ENCODE results near the gene ATG101.

Gene ATG101

GRCh38 chr12:52073531-52074381, 4.0 kb downstream of the ATG101 start:
- peak overlapping the region; percentile 28; the same call in 1 of the 2 replicates for H3K4me2 ChIP-seq (ENCODE audit: low read length)
- no peaks in the 10 kb centered on the region for H3K9me2 ChIP-seq (ENCODE audit: low read depth, low read length)
- H3K27ac ChIP-seq (ENCODE audit: low read depth, low read length, poor library complexity, severe bottlenecking): peak overlapping the region; percentile 1
- H3K9me3 ChIP-seq (ENCODE audit: low read length): no peaks in the 10 kb centered on the region
- no peaks in the 10 kb centered on the region for H3F3A ChIP-seq (ENCODE audit: insufficient read depth, low read length)
- no peaks in the 10 kb centered on the region for H4K20me1 ChIP-seq (ENCODE audit: insufficient read depth, low read length)
- TF ChIP-seq EZH2 (IDR thresholded peaks at IDR 0.05; ENCODE audit: borderline replicate concordance, low read length) (no peak), CTCF (IDR thresholded peaks at IDR 0.05; ENCODE audit: low read length) (no peak)
- H3K4me1 ChIP-seq (ENCODE audit: insufficient read depth, low read length, severe bottlenecking): peaks cover 41% of the 10 kb centered on the region
- H3K79me2 ChIP-seq (ENCODE audit: insufficient read depth, low read length): peaks cover 21% of the 10 kb centered on the region
- H2AFZ ChIP-seq (ENCODE audit: low read length): no peak overlapping the region
- peaks cover 61% of the 10 kb centered on the region for H3K36me3 ChIP-seq (ENCODE audit: insufficient read depth, low read length)
- no peak overlapping the region; the same call in 1 of the 2 replicates for H3K9ac ChIP-seq (ENCODE audit: low read length)
- no peak overlapping the region for H3K4me3 ChIP-seq (ENCODE audit: low read depth, low read length, poor library complexity, severe bottlenecking)
- H3K27me3 ChIP-seq (ENCODE audit: insufficient read depth, low read length): no peaks in the 10 kb centered on the region

GRCh38 chr12:52074971-52075724, 5.4 kb downstream of the ATG101 start:
- Histone ChIP-seq H3K79me2 (ENCODE audit: insufficient read depth, low read length) (peaks cover 19% of the 10 kb centered on the region), H3K4me2 (ENCODE audit: low read length) (no peak overlapping the region), H3K27ac (ENCODE audit: low read depth, low read length, poor library complexity, severe bottlenecking) (no peak overlapping the region), H4K20me1 (ENCODE audit: insufficient read depth, low read length) (no peaks in the 10 kb centered on the region), H3K4me3 (ENCODE audit: low read depth, low read length, poor library complexity, severe bottlenecking) (no peak overlapping the region), H3K9ac (ENCODE audit: low read length) (no peak overlapping the region), H3K4me1 (ENCODE audit: insufficient read depth, low read length, severe bottlenecking) (peaks cover 36% of the 10 kb centered on the region), H2AFZ (ENCODE audit: low read length) (no peak overlapping the region), H3K27me3 (ENCODE audit: insufficient read depth, low read length) (no peaks in the 10 kb centered on the region), H3K9me3 (ENCODE audit: low read length) (no peaks in the 10 kb centered on the region), H3F3A (ENCODE audit: insufficient read depth, low read length) (no peaks in the 10 kb centered on the region), H3K36me3 (ENCODE audit: insufficient read depth, low read length) (peaks cover 66% of the 10 kb centered on the region), H3K9me2 (ENCODE audit: low read depth, low read length) (no peaks in the 10 kb centered on the region)
- TF ChIP-seq CTCF (IDR thresholded peaks at IDR 0.05; ENCODE audit: low read length) (no peak), EZH2 (IDR thresholded peaks at IDR 0.05; ENCODE audit: borderline replicate concordance, low read length) (no peak)

- peaks cover 38% of the 10 kb centered on the region for H3K4me1 ChIP-seq (ENCODE audit: insufficient read depth, low read length, severe bottlenecking)
Observed at GRCh38 chr12:52076811-52077210, 7.0 kb downstream of the ATG101 start.

More at GRCh38 chr12:52076811-52077210, 7.0 kb downstream of the ATG101 start:
- peaks cover 68% of the 10 kb centered on the region for H3K36me3 ChIP-seq (ENCODE audit: insufficient read depth, low read length)
- no peaks in the 10 kb centered on the region for H3K9me2 ChIP-seq (ENCODE audit: low read depth, low read length)
- no peak overlapping the region for H2AFZ ChIP-seq (ENCODE audit: low read length)
- no peak overlapping the region for H3K9ac ChIP-seq (ENCODE audit: low read length)
- H3K4me3 ChIP-seq (ENCODE audit: low read depth, low read length, poor library complexity, severe bottlenecking): no peak overlapping the region
- no peaks in the 10 kb centered on the region for H3K9me3 ChIP-seq (ENCODE audit: low read length)
- no peaks in the 10 kb centered on the region for H4K20me1 ChIP-seq (ENCODE audit: insufficient read depth, low read length)
- H3K4me2 ChIP-seq (ENCODE audit: low read length): no peak overlapping the region
- no peak overlapping the region for H3K27ac ChIP-seq (ENCODE audit: low read depth, low read length, poor library complexity, severe bottlenecking)
- H3K79me2 ChIP-seq (ENCODE audit: insufficient read depth, low read length): peaks cover 3% of the 10 kb centered on the region
- TF ChIP-seq CTCF (IDR thresholded peaks at IDR 0.05; ENCODE audit: low read length): no peak
- TF ChIP-seq EZH2 (IDR thresholded peaks at IDR 0.05; ENCODE audit: borderline replicate concordance, low read length): no peak
- no peaks in the 10 kb centered on the region for H3F3A ChIP-seq (ENCODE audit: insufficient read depth, low read length)
- H3K27me3 ChIP-seq (ENCODE audit: insufficient read depth, low read length): no peaks in the 10 kb centered on the region

Measured in OCI-LY1 (cell line).